Keratinocyte (primary cell): Measurements from ENCODE around the gene KLHL22. TPM values are rescaled to one million over a fixed set of nuclear protein-coding genes. Genes with fewer than 3 reads are reported as not detected.

Experiments
- DNase-seq: peaks from one replicate; pipeline ENCODE4 v3.0.0-alpha.2; 2011; ENCODE audit warnings: low read depth, missing footprints, low spot score
- FAIRE-seq: peaks from 2 replicates; lab custom pipeline; 2011; peaks lifted over from hg19 to GRCh38; lab: Jason Lieb, UNC
- H2AFZ ChIP-seq: 2 replicates; pipeline ENCODE4 v1.6.0; 2012; ENCODE audit warnings: low read length, control low read depth, inconsistent platforms; ENCODE audit not compliant: control insufficient read depth
- H3K27ac ChIP-seq: 2 replicates; pipeline ENCODE4 v1.5.1; 2011; ENCODE audit warnings: low read length; ENCODE audit not compliant: control insufficient read depth, insufficient read depth
- H3K27me3 ChIP-seq: 3 replicates; pipeline ENCODE4 v1.6.0; 2011; ENCODE audit warnings: low read length; ENCODE audit not compliant: control insufficient read depth, insufficient read depth; ENCODE audit errors: extremely low read depth
- H3K36me3 ChIP-seq, 2 experiments: 2 replicates in 1 of 2; 3 replicates in 1 of 2; pipeline ENCODE4 v1.5.1; 2011; ENCODE audit warnings: low read length in 2 of 2, mild to moderate bottlenecking in 1 of 2; ENCODE audit not compliant: control insufficient read depth in 2 of 2, insufficient read depth in 2 of 2; ENCODE audit errors: extremely low read depth in 1 of 2
- H3K4me1 ChIP-seq: 3 replicates; pipeline ENCODE4 v1.5.1; 2011; ENCODE audit warnings: low read length; ENCODE audit not compliant: control insufficient read depth, insufficient read depth; ENCODE audit errors: extremely low read depth
- H3K4me2 ChIP-seq: 3 replicates; pipeline ENCODE4 v1.6.0; 2011; ENCODE audit warnings: low read depth, low read length; ENCODE audit not compliant: control insufficient read depth, insufficient read depth; ENCODE audit errors: extremely low read depth
- H3K4me3 ChIP-seq, 3 experiments: fragments of 200-600 bp in 1 of 3; sonication (generic) in 1 of 3; 2 replicates in 2 of 3; 3 replicates in 1 of 3; pipeline ENCODE4 v1.5.1; 2011 to 2016; ENCODE audit warnings: low read length in 3 of 3, mild to moderate bottlenecking in 3 of 3, control low read depth in 2 of 3, inconsistent platforms in 1 of 3, low read depth in 1 of 3, mixed read lengths in 1 of 3, mixed run types in 1 of 3, moderate library complexity in 1 of 3; ENCODE audit not compliant: control insufficient read depth in 2 of 3, insufficient read depth in 2 of 3; ENCODE audit errors: extremely low read depth in 1 of 3
- H3K79me2 ChIP-seq: 2 replicates; pipeline ENCODE4 v1.6.0; 2012; ENCODE audit warnings: low read length; ENCODE audit not compliant: control insufficient read depth, insufficient read depth
- H3K9ac ChIP-seq: 3 replicates; pipeline ENCODE4 v1.6.0; 2011; ENCODE audit warnings: low read length; ENCODE audit not compliant: control insufficient read depth, insufficient read depth; ENCODE audit errors: extremely low read depth
- H3K9me1 ChIP-seq: 3 replicates; pipeline ENCODE4 v1.6.0; 2011; ENCODE audit warnings: low read length; ENCODE audit not compliant: control insufficient read depth, insufficient read depth; ENCODE audit errors: extremely low read depth
- H3K9me3 ChIP-seq: 2 replicates; pipeline ENCODE4 v1.5.1; 2012; ENCODE audit warnings: low read depth, low read length; ENCODE audit not compliant: control insufficient read depth
- H4K20me1 ChIP-seq: 3 replicates; pipeline ENCODE4 v1.6.0; 2011; ENCODE audit warnings: low read length; ENCODE audit not compliant: control insufficient read depth, insufficient read depth; ENCODE audit errors: extremely low read depth
- EZH2 ChIP-seq: IDR thresholded peaks from one replicate; pipeline ENCODE4 v1.6.1; 2012; ENCODE audit warnings: inconsistent platforms, mild to moderate bottlenecking, low read length, moderate library complexity
- dilution Hi-C: fragments of 300-500 bp; cut with MboI; formaldehyde crosslinking; loops from one replicate; pipeline ENCODE4 v1.7.0; 2020; ENCODE audit warnings: low sequenced_read_pairs; ENCODE audit not compliant: extremely low pct_ligation_motif_present
- polyA plus RNA-seq, 5 experiments: library from polyadenylated mRNA; depleted of rRNA in 3 of 5; stranded (reverse) in 3 of 5; stranded (forward) in 1 of 5; unstranded in 1 of 5; fragments of >200 nt; gene quantifications; 1 replicate in 1 of 5; 2 replicates in 3 of 5; 3 replicates in 1 of 5; pipeline versions ENCODE4 v1.2.1 to v1.2.3, GENCODE V29; 2011 to 2012; ENCODE audit warnings: missing spikeins in 2 of 5, low read depth in 1 of 5, low replicate concordance in 1 of 5
- TF ChIP-seq, protein P1 (sequence below), 3 experiments: IDR thresholded peaks in 1 of 3; conservative IDR thresholded peaks in 1 of 3; optimal IDR thresholded peaks in 1 of 3; 2 replicates in 2 of 3; 3 replicates in 1 of 3; pipeline versions ENCODE3 to v1.5.1; 2011; ENCODE audit warnings: low read length in 3 of 3, mild to moderate bottlenecking in 3 of 3, moderate library complexity in 2 of 3, control low read depth in 1 of 3, inconsistent platforms in 1 of 3; ENCODE audit not compliant: insufficient read depth in 2 of 3; ENCODE audit errors: extremely low read depth in 1 of 3

Gene KLHL22
- polyA plus RNA-seq, 1 donor (not counting 4 experiments of a cell fraction or from before 2014, with no cell fraction given), result 9.3 TPM

GRCh38 chr22:20428496-20429253, 66.9 kb downstream of the KLHL22 start:
- Histone ChIP-seq H3K79me2 (no peaks in the 10 kb centered on the region), H2AFZ (peak overlapping the region; percentile 56), H3K4me1 (peaks cover 21% of the 10 kb centered on the region), H3K4me3 (peak overlapping the region; percentile 39 to 69 (median 67)), H3K9me1 (no peaks in the 10 kb centered on the region), H3K27ac (no peak overlapping the region), H3K4me2 (peak overlapping the region; percentile 89), H3K36me3 (no peaks in the 10 kb centered on the region), H3K27me3 (peaks cover 83% of the 10 kb centered on the region), H4K20me1 (peaks cover 6% of the 10 kb centered on the region), H3K9ac (no peak overlapping the region), H3K9me3 (no peaks in the 10 kb centered on the region)
- FAIRE-seq, result no peak
- dilution Hi-C loops, result no loop called here
- TF ChIP-seq, protein P1, sequence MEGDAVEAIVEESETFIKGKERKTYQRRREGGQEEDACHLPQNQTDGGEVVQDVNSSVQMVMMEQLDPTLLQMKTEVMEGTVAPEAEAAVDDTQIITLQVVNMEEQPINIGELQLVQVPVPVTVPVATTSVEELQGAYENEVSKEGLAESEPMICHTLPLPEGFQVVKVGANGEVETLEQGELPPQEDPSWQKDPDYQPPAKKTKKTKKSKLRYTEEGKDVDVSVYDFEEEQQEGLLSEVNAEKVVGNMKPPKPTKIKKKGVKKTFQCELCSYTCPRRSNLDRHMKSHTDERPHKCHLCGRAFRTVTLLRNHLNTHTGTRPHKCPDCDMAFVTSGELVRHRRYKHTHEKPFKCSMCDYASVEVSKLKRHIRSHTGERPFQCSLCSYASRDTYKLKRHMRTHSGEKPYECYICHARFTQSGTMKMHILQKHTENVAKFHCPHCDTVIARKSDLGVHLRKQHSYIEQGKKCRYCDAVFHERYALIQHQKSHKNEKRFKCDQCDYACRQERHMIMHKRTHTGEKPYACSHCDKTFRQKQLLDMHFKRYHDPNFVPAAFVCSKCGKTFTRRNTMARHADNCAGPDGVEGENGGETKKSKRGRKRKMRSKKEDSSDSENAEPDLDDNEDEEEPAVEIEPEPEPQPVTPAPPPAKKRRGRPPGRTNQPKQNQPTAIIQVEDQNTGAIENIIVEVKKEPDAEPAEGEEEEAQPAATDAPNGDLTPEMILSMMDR (optimal IDR thresholded peaks at IDR 0.05 in 1 of 3, IDR thresholded peaks at IDR 0.05 in 1 of 3, conservative IDR thresholded peaks at IDR 0.05 in 1 of 3; ENCODE audit: extremely low read depth in 1 of 3, insufficient read depth in 2 of 3, low read length in 3 of 3), result no peak
- TF ChIP-seq EZH2, result no peak
- no peak for DNase-seq

GRCh38 chr22:20427945-20428417, 67.6 kb downstream of the KLHL22 start:
- dilution Hi-C loops, result no loop called here
- H3K79me2 ChIP-seq, result no peaks in the 10 kb centered on the region
- H3K27ac ChIP-seq, result no peak overlapping the region
- DNase-seq, result no peak
- H3K9ac ChIP-seq, result no peak overlapping the region
- H3K4me2 ChIP-seq, result no peak overlapping the region
- H4K20me1 ChIP-seq, result peaks cover 3% of the 10 kb centered on the region
- peaks cover 82% of the 10 kb centered on the region for H3K27me3 ChIP-seq
- H2AFZ ChIP-seq, result no peak overlapping the region
- no peaks in the 10 kb centered on the region for H3K9me1 ChIP-seq
- no peaks in the 10 kb centered on the region for H3K9me3 ChIP-seq
- no peaks in the 10 kb centered on the region for H3K36me3 ChIP-seq
- no peak overlapping the region for H3K4me3 ChIP-seq
- FAIRE-seq, result no peak
- peaks cover 21% of the 10 kb centered on the region for H3K4me1 ChIP-seq
- TF ChIP-seq, protein P1 (optimal IDR thresholded peaks at IDR 0.05 in 1 of 3, IDR thresholded peaks at IDR 0.05 in 1 of 3, conservative IDR thresholded peaks at IDR 0.05 in 1 of 3; ENCODE audit: extremely low read depth in 1 of 3, insufficient read depth in 2 of 3, low read length in 3 of 3), result no peak
- TF ChIP-seq EZH2, result no peak
